H9 (cell line): ENCODE data around the gene ANAPC2. TPM values are rescaled to one million over a fixed set of nuclear protein-coding genes. Genes with fewer than 3 reads are reported as not detected.

Experiments used
- DNase-seq: peaks from one replicate; pipeline ENCODE4 v3.0.0-alpha.2; 2017
- H2AFZ ChIP-seq: one replicate; pipeline ENCODE4 v1.6.1; 2013; ENCODE audit warnings: mild to moderate bottlenecking, low read length, control low read depth, moderate library complexity
- H2AK5ac ChIP-seq: 2 replicates; pipeline ENCODE4 v1.6.1; 2013; ENCODE audit warnings: low read length, control low read depth, mixed read lengths; ENCODE audit not compliant: insufficient read length
- H2BK120ac ChIP-seq: one replicate; pipeline ENCODE4 v1.6.1; 2013; ENCODE audit warnings: low read depth, mild to moderate bottlenecking, low read length, control low read depth, inconsistent platforms; ENCODE audit not compliant: poor library complexity, severe bottlenecking
- H2BK12ac ChIP-seq: 2 replicates; pipeline ENCODE4 v1.6.1; 2013; ENCODE audit warnings: low read length, control low read depth, mixed read lengths, low read depth; ENCODE audit not compliant: insufficient read length
- H2BK15ac ChIP-seq: 2 replicates; pipeline ENCODE4 v1.6.1; 2013; ENCODE audit warnings: low read depth, low read length, control low read depth
- H2BK20ac ChIP-seq: one replicate; pipeline ENCODE4 v1.6.1; 2013; ENCODE audit warnings: low read depth, mild to moderate bottlenecking, low read length, control low read depth, inconsistent platforms; ENCODE audit not compliant: poor library complexity, severe bottlenecking
- H2BK5ac ChIP-seq: 2 replicates; pipeline ENCODE4 v1.6.1; 2013; ENCODE audit warnings: low read length, control low read depth, mixed read lengths; ENCODE audit not compliant: insufficient read length
- H3K14ac ChIP-seq: 2 replicates; pipeline ENCODE4 v1.6.1; 2013; ENCODE audit warnings: low read length, control low read depth; ENCODE audit not compliant: insufficient read depth
- H3K18ac ChIP-seq: 2 replicates; pipeline ENCODE4 v1.6.1; 2013; ENCODE audit warnings: low read depth, mild to moderate bottlenecking, mixed read lengths, low read length, control low read depth; ENCODE audit not compliant: insufficient read length
- H3K23ac ChIP-seq: 2 replicates; pipeline ENCODE4 v1.6.1; 2013; ENCODE audit warnings: low read length, control low read depth, mixed read lengths, low read depth; ENCODE audit not compliant: insufficient read length
- H3K23me2 ChIP-seq: 2 replicates; pipeline ENCODE4 v1.6.1; 2013; ENCODE audit warnings: low read depth, mild to moderate bottlenecking, mixed read lengths, low read length, control low read depth; ENCODE audit not compliant: insufficient read length, poor library complexity, severe bottlenecking
- H3K27ac ChIP-seq: 2 replicates; pipeline ENCODE4 v1.5.1; 2013; ENCODE audit warnings: low read length, control low read depth, mixed read lengths, low read depth; ENCODE audit not compliant: insufficient read length
- H3K27me3 ChIP-seq: 2 replicates; pipeline ENCODE4 v1.6.1; 2013; ENCODE audit warnings: low read length, control low read depth, inconsistent platforms; ENCODE audit not compliant: insufficient read depth
- H3K4ac ChIP-seq: 2 replicates; pipeline ENCODE4 v1.6.1; 2013; ENCODE audit warnings: low read depth, mild to moderate bottlenecking, control low read depth, inconsistent platforms, low read length, moderate library complexity
- H3K4me1 ChIP-seq: 2 replicates; pipeline ENCODE4 v1.6.1; 2013; ENCODE audit warnings: low read length, control low read depth, inconsistent platforms; ENCODE audit not compliant: insufficient read depth
- H3K4me2 ChIP-seq: 2 replicates; pipeline ENCODE4 v1.6.1; 2013; ENCODE audit warnings: low read length, control low read depth, mixed read lengths; ENCODE audit not compliant: insufficient read length, insufficient read depth
- H3K56ac ChIP-seq: 2 replicates; pipeline ENCODE4 v1.6.1; 2013; ENCODE audit warnings: low read depth, mild to moderate bottlenecking, mixed read lengths, low read length, control low read depth; ENCODE audit not compliant: insufficient read length
- H3K79me1 ChIP-seq: 2 replicates; pipeline ENCODE4 v1.6.1; 2013; ENCODE audit warnings: low read depth, mild to moderate bottlenecking, moderate library complexity, low read length, control low read depth, inconsistent platforms; ENCODE audit not compliant: insufficient read depth, poor library complexity, severe bottlenecking
- H3K79me2 ChIP-seq: 2 replicates; pipeline ENCODE4 v1.6.1; 2013; ENCODE audit warnings: low read length, control low read depth, inconsistent platforms; ENCODE audit not compliant: insufficient read depth
- H3K9ac ChIP-seq: 2 replicates; pipeline ENCODE4 v1.6.1; 2013; ENCODE audit warnings: low read length, control low read depth, mixed read lengths; ENCODE audit not compliant: insufficient read length; ENCODE audit errors: extremely low read depth
- H3K9me3 ChIP-seq: one replicate; pipeline ENCODE4 v1.6.1; 2013; ENCODE audit warnings: low read depth, low read length, inconsistent platforms; ENCODE audit not compliant: control insufficient read depth
- H3T11ph ChIP-seq: one replicate; pipeline ENCODE4 v1.6.1; 2013; ENCODE audit warnings: mild to moderate bottlenecking, low read length, control low read depth, inconsistent platforms
- H4K20me1 ChIP-seq: one replicate; pipeline ENCODE4 v1.6.1; 2013; ENCODE audit not compliant: control insufficient read depth, insufficient read length, insufficient read depth
- H4K5ac ChIP-seq: 2 replicates; pipeline ENCODE4 v1.6.1; 2013; ENCODE audit warnings: low read depth, mild to moderate bottlenecking, mixed read lengths, low read length, control low read depth; ENCODE audit not compliant: insufficient read length
- H4K8ac ChIP-seq: replicated peaks from 2 replicates; pipeline ENCODE4 v1.6.1; 2013; ENCODE audit warnings: low read length, control low read depth, mixed read lengths, low read depth; ENCODE audit not compliant: insufficient read length
- H4K91ac ChIP-seq: 2 replicates; pipeline ENCODE4 v1.6.1; 2013; ENCODE audit warnings: low read depth, mild to moderate bottlenecking, moderate library complexity, mixed read lengths, low read length, control low read depth; ENCODE audit not compliant: insufficient read length
- H3K27ac Mint-ChIP-seq, 3 experiments: 2 replicates in 2 of 3; 3 replicates in 1 of 3; pipeline ENCODE4 v1.8.0; 2020 to 2021; ENCODE audit warnings: mixed read lengths in 3 of 3, mild to moderate bottlenecking in 1 of 3, moderate library complexity in 1 of 3
- H3K27me3 Mint-ChIP-seq: 2 replicates; pipeline ENCODE4 v1.8.0; 2021; ENCODE audit warnings: low read depth, mild to moderate bottlenecking, moderate library complexity, mixed read lengths
- H3K36me3 Mint-ChIP-seq, 3 experiments: 2 replicates in 2 of 3; 3 replicates in 1 of 3; pipeline ENCODE4 v1.8.0; 2020 to 2021; ENCODE audit warnings: low read depth in 3 of 3, mixed read lengths in 3 of 3; ENCODE audit not compliant: insufficient read depth in 1 of 3
- H3K4me1 Mint-ChIP-seq, 2 experiments: 2 replicates each; pipeline ENCODE4 v1.8.0; 2020; ENCODE audit warnings: mixed read lengths in 2 of 2
- H3K4me3 Mint-ChIP-seq, 2 experiments: 2 replicates in 1 of 2; 3 replicates in 1 of 2; pipeline ENCODE4 v1.8.0; 2020 to 2021; ENCODE audit warnings: mild to moderate bottlenecking in 2 of 2, mixed read lengths in 2 of 2, moderate library complexity in 1 of 2
- H3K9me3 Mint-ChIP-seq, 2 experiments: 2 replicates in 1 of 2; 3 replicates in 1 of 2; pipeline ENCODE4 v1.8.0; 2020; ENCODE audit warnings: mild to moderate bottlenecking in 2 of 2, mixed read lengths in 2 of 2, moderate library complexity in 1 of 2
- WGBS: extraction: QIAGEN DNeasy Blood & Tissue Kit; methylation state at CpG from one replicate; pipeline ENCODE4 v1.1.7; 2013; ENCODE audit warnings: missing lambda C conversion rate, low lambda C conversion rate, mixed read lengths; ENCODE audit not compliant: insufficient read length; ENCODE audit errors: extremely low coverage; 5-methylcytosine and 5-hydroxymethylcytosine counted together
- total RNA-seq: library from RNA; stranded (reverse); gene quantifications from 2 replicates; pipeline ENCODE4 v1.2.1, GENCODE V29; 2021
- TF ChIP-seq, protein P1 (sequence below): fragments of 200-600 bp; sonication (generic); conservative IDR thresholded peaks from 3 replicates; pipeline ENCODE4 v1.8.0; 2021; ENCODE audit warnings: antibody characterized with exemption, mild to moderate bottlenecking

Gene ANAPC2
- total RNA-seq, 1 experiment from 2014 or later = 54.8 TPM

DNA sequence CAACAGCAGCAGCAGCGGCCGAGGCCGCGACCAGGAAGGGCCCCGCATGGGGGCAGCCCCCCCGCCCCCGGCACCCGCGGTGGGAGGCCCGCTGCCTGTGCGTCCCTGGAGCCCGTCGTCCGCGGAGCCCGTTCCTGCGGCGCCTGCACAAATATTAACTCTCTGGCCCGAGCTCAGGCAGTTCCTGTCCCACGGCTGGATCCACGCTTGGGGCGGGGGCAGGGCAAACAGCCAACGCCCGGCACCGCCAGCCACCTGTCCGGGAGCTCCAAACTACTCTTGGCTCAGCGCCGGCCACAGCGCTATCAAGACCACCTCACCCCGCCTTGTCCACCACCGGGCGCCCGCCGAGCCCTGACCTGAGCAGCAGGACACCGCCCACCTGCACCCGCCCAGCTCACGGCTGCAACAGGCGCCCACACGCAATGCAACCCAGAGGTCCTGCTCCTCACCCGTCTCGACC, 18.4 kb downstream of the ANAPC2 start, which contains the start of gene LRRC26:
LRRC26 (minus strand) TSS at position 156 of the 463 bp plus-strand sequence; CDS start at position 48, 108 bp downstream.
- no peak within 1 kb of the TSS for H3K4ac ChIP-seq
- no peak within 1 kb of the TSS for H4K91ac ChIP-seq
- no peaks in the 10 kb centered on the region for H4K20me1 ChIP-seq
- Mint-ChIP-seq H3K36me3 (no peaks in the 10 kb centered on the region), H3K27ac (no peak within 1 kb of the TSS; a peak in 1 of 7 replicates), H3K9me3 (no peaks in the 10 kb centered on the region), H3K4me3 (peak within 1 kb of the TSS; percentile 61 to 80), H3K4me1 (peaks cover 3 to 6% of the 10 kb centered on the region in 2 experiments), H3K27me3 (peaks cover 86% of the 10 kb centered on the region)
- peak within 1 kb of the TSS; percentile 68 for H3K4me2 ChIP-seq
- H3K27ac ChIP-seq = no peak within 1 kb of the TSS
- no peak within 1 kb of the TSS for H3T11ph ChIP-seq
- peaks cover 35% of the 10 kb centered on the region; the same call in 1 of the 2 replicates for H3K27me3 ChIP-seq
- H3K56ac ChIP-seq = no peak within 1 kb of the TSS
- H2AK5ac ChIP-seq = no peak within 1 kb of the TSS
- no peak within 1 kb of the TSS for H2BK5ac ChIP-seq
- no peak within 1 kb of the TSS for H2BK12ac ChIP-seq
- no peak within 1 kb of the TSS for H3K18ac ChIP-seq
- peaks cover 4% of the 10 kb centered on the region for H3K23me2 ChIP-seq
- H4K5ac ChIP-seq = no peak within 1 kb of the TSS
- TF ChIP-seq, protein P1, sequence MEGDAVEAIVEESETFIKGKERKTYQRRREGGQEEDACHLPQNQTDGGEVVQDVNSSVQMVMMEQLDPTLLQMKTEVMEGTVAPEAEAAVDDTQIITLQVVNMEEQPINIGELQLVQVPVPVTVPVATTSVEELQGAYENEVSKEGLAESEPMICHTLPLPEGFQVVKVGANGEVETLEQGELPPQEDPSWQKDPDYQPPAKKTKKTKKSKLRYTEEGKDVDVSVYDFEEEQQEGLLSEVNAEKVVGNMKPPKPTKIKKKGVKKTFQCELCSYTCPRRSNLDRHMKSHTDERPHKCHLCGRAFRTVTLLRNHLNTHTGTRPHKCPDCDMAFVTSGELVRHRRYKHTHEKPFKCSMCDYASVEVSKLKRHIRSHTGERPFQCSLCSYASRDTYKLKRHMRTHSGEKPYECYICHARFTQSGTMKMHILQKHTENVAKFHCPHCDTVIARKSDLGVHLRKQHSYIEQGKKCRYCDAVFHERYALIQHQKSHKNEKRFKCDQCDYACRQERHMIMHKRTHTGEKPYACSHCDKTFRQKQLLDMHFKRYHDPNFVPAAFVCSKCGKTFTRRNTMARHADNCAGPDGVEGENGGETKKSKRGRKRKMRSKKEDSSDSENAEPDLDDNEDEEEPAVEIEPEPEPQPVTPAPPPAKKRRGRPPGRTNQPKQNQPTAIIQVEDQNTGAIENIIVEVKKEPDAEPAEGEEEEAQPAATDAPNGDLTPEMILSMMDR = no peak
- no CpG with 5 or more reads among the region's 41 CpGs for WGBS
- H3K14ac ChIP-seq = no peak within 1 kb of the TSS
- H3K79me1 ChIP-seq = no peaks in the 10 kb centered on the region
- H3K9ac ChIP-seq = no peak within 1 kb of the TSS
- no peaks in the 10 kb centered on the region for H3K9me3 ChIP-seq
- no peak within 1 kb of the TSS; the same call in 1 of the 2 replicates for H2BK15ac ChIP-seq
- no peak within 1 kb of the TSS for H4K8ac ChIP-seq
- H3K79me2 ChIP-seq = no peaks in the 10 kb centered on the region
- no peak within 1 kb of the TSS for H2BK120ac ChIP-seq
- H2AFZ ChIP-seq = no peak within 1 kb of the TSS
- H3K23ac ChIP-seq = no peak within 1 kb of the TSS
- H2BK20ac ChIP-seq = no peak within 1 kb of the TSS
- no peaks in the 10 kb centered on the region for H3K4me1 ChIP-seq
- no peak for DNase-seq
